Suprapubic skin (tissue), 3 donors: ENCODE data around the gene EEF1A2.

Experiments used
- EP300 ChIP-seq: sonication (generic); formaldehyde crosslinking; IDR thresholded peaks from one replicate; pipeline ENCODE4 v1.6.1; 2017; ENCODE audit warnings: antibody characterized with exemption
- TF ChIP-seq, protein P1 (sequence below), 2 donors: fragments of 200-600 bp in 1 of 2; fragments of 450-650 bp in 1 of 2; sonication (generic) in 1 of 2; IDR thresholded peaks; one replicate each; pipeline ENCODE4 v1.5.1; 2016 to 2019; ENCODE audit warnings: antibody characterized with exemption in 2 of 2, mild to moderate bottlenecking in 1 of 2, moderate library complexity in 1 of 2

DNA sequence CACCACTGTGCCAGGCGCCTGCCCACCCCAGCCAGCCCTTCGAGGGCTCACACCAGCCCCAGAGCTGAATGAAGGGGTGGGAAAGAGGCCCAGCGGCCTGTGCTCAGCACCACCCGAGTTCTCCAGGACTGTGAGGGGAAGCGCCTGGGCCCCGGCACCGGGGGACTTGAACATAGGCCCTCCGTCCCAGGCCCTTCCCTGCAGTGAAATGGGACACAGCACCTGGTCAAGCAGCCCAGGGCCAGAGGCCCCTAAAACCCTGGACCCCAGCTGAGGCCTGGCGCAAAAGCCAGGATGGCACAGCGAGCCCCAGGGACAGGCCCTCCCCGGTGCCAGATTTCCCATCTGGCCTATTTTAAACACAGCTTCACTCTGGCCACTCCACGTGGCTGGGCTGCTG lies 30.5 kb downstream of the EEF1A2 start:
- TF ChIP-seq, protein P1, sequence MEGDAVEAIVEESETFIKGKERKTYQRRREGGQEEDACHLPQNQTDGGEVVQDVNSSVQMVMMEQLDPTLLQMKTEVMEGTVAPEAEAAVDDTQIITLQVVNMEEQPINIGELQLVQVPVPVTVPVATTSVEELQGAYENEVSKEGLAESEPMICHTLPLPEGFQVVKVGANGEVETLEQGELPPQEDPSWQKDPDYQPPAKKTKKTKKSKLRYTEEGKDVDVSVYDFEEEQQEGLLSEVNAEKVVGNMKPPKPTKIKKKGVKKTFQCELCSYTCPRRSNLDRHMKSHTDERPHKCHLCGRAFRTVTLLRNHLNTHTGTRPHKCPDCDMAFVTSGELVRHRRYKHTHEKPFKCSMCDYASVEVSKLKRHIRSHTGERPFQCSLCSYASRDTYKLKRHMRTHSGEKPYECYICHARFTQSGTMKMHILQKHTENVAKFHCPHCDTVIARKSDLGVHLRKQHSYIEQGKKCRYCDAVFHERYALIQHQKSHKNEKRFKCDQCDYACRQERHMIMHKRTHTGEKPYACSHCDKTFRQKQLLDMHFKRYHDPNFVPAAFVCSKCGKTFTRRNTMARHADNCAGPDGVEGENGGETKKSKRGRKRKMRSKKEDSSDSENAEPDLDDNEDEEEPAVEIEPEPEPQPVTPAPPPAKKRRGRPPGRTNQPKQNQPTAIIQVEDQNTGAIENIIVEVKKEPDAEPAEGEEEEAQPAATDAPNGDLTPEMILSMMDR (IDR thresholded peaks at IDR 0.05), result no peak
- no peak for TF ChIP-seq EP300
